ENCODE measurements around the gene EFNA3. TPM values are rescaled to one million over a fixed set of nuclear protein-coding genes. Genes with fewer than 3 reads are reported as not detected.

The EFNA3 gene
- total RNA-seq, 4 donors from 2014 or later, result 0.91 to 1.7 (median 1.7) TPM; not detected in 1

DNA sequence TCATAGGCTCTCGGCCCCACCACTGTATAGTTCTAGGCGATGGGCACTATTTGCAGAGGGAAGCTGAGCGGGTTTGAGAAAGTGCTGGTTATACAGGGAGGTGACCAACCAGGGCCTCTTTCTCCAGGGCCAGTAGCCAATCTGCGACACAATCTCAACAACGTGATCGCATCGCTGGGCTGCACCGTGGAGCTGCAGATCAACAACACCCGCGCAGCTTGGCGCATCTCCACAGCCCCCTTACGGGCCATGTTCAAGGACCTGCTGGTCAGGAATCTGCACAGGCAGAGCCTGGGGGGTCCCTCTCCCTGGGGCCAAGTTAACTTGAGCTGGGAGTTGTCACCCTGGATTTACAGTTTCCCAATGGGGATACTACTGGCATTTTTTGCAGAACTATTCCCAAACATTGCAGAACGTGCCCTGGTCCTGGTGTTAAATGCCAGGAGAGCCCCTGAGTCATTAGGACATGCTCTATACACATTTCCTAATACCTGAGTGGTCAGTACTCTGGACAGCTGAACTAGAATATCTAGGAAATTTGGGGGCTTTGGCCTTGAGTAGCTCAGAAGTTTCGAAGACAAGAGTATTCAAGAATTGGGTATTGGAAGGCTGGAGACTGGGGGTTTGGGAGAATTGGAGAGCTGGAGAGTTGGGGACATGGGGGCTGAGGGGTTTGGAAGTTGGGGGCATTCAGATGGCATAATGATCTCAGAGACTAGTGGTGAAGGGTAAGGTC is 38.1 kb upstream of the EFNA3 start:
- DNase-seq (ENCODE audit: extremely low spot score), result no peak
- WGBS, result 91% methylated on average over 14 of the region's 14 CpGs
- Histone ChIP-seq H3K4me1 (peaks cover 9 to 22% (median 21%) of the 10 kb centered on the region in 4 donors), H3K27me3 (no peaks in the 10 kb centered on the region), H3K36me3 (no peaks in the 10 kb centered on the region), H3K4me3 (no peak overlapping the region), H3K9me3 (no peaks in the 10 kb centered on the region), H3K27ac (replicated peaks in 1 of 4) (no peak overlapping the region)
- TF ChIP-seq POLR2AphosphoS5 (IDR thresholded peaks at IDR 0.05) (no peak), EP300 (IDR thresholded peaks at IDR 0.05) (no peak), POLR2A (IDR thresholded peaks at IDR 0.05; ENCODE audit: low read depth) (no peak)
- TF ChIP-seq, protein P1, sequence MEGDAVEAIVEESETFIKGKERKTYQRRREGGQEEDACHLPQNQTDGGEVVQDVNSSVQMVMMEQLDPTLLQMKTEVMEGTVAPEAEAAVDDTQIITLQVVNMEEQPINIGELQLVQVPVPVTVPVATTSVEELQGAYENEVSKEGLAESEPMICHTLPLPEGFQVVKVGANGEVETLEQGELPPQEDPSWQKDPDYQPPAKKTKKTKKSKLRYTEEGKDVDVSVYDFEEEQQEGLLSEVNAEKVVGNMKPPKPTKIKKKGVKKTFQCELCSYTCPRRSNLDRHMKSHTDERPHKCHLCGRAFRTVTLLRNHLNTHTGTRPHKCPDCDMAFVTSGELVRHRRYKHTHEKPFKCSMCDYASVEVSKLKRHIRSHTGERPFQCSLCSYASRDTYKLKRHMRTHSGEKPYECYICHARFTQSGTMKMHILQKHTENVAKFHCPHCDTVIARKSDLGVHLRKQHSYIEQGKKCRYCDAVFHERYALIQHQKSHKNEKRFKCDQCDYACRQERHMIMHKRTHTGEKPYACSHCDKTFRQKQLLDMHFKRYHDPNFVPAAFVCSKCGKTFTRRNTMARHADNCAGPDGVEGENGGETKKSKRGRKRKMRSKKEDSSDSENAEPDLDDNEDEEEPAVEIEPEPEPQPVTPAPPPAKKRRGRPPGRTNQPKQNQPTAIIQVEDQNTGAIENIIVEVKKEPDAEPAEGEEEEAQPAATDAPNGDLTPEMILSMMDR (IDR thresholded peaks at IDR 0.05), result no peak
- intact Hi-C loops (cut with DNase I), result no loop called here

DNA sequence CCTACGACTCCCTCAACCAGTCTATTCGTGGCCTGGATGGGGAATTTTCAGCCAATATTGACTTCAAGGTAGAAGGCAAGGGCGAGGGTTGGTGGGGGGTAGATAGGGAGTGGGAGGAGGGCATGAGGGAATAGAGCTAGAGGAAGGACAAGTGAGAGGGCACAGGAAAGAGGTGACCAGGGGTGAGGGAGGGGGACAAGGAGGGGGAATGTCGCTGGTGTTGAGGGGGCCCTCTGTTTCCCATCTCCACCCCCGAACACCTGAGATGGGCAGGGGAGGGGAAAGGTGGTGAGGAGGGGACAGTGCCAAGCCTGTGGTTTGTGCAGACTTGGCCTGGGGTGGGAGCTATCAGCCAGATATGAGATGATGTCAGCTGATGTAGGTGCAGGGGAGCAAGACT is 35.8 kb upstream of the EFNA3 start:
- no peaks in the 10 kb centered on the region for H3K9me3 ChIP-seq
- TF ChIP-seq POLR2A (IDR thresholded peaks at IDR 0.05; ENCODE audit: low read depth) (no peak), EP300 (IDR thresholded peaks at IDR 0.05) (no peak), POLR2AphosphoS5 (IDR thresholded peaks at IDR 0.05) (no peak)
- TF ChIP-seq, protein P1 (IDR thresholded peaks at IDR 0.05), result no peak
- no peaks in the 10 kb centered on the region for H3K27me3 ChIP-seq
- H3K27ac ChIP-seq (replicated peaks in 1 of 4), result no peak overlapping the region
- intact Hi-C loops (cut with DNase I), result no loop called here
- no peak for DNase-seq (ENCODE audit: extremely low spot score)
- peaks cover 9 to 22% (median 20%) of the 10 kb centered on the region in 4 donors for H3K4me1 ChIP-seq
- H3K36me3 ChIP-seq, result no peaks in the 10 kb centered on the region
- no peak overlapping the region for H3K4me3 ChIP-seq
- WGBS, result 85% methylated on average over 5 of the region's 5 CpGs

DNA sequence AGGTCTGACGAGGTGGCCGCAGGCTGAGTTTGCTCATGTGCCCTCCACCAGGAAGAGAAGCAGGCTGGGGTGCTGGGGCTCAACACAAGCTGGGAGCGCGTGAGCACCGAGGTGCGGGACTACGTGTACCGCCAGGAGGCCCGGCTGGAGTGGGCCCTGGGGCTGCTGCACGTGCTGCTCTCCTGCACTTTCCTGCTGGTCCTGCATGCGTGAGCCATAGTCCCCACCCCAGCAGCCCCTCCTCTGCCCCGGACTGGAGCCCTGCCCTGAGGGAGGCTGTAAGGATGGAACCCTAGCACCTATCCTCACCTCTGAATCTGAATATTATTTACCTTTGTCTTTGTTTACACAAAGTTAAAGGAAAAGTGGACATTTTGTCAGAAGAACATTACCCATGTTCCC is 35.3 kb upstream of the EFNA3 start:
- no peak overlapping the region for H3K4me3 ChIP-seq
- WGBS, result 82% methylated on average over 12 of the region's 12 CpGs
- no peak for DNase-seq (ENCODE audit: extremely low spot score)
- no peaks in the 10 kb centered on the region for H3K27me3 ChIP-seq
- TF ChIP-seq POLR2A (IDR thresholded peaks at IDR 0.05; ENCODE audit: low read depth), result no peak
- TF ChIP-seq, protein P1 (IDR thresholded peaks at IDR 0.05), result no peak
- TF ChIP-seq POLR2AphosphoS5 (IDR thresholded peaks at IDR 0.05), result no peak
- no peak for TF ChIP-seq EP300 (IDR thresholded peaks at IDR 0.05)
- H3K36me3 ChIP-seq, result no peaks in the 10 kb centered on the region
- H3K9me3 ChIP-seq, result no peaks in the 10 kb centered on the region
- H3K4me1 ChIP-seq, result peaks cover 9 to 22% (median 19%) of the 10 kb centered on the region in 4 donors
- no peak overlapping the region for H3K27ac ChIP-seq (replicated peaks in 1 of 4)
- intact Hi-C loops (cut with DNase I), result no loop called here

DNA sequence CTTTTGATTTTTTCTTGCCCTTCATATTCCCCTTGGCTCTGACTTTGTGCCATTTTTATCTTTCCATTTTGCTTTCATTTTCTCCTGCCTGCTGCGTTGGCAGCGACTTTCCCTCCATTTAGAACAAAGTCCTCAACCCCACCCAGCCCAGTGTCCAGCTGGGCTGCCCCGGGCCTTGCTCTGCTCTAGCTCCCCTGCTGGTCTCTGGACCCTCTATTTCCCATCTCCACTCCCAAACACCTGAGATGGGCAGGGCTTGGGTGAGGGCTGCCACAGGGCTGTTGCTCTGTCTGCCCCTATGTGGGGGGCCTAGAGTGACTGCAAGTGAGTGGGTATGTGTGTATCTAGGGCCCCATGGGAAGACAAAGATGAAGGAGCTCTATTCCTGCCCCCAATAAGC is 34.8 kb upstream of the EFNA3 start:
- Histone ChIP-seq H3K27ac (replicated peaks in 1 of 4) (no peak overlapping the region), H3K27me3 (no peaks in the 10 kb centered on the region), H3K4me3 (no peak overlapping the region), H3K4me1 (peaks cover 8 to 17% (median 14%) of the 10 kb centered on the region in 4 donors), H3K36me3 (no peaks in the 10 kb centered on the region), H3K9me3 (no peaks in the 10 kb centered on the region)
- WGBS, result 81% methylated on average over 3 of the region's 3 CpGs
- intact Hi-C loops (cut with DNase I), result loop anchor here (2.0 kb wide), 1 partner anchor 41 kb away; no protein-coding TSS in a partner anchor
- TF ChIP-seq POLR2AphosphoS5 (IDR thresholded peaks at IDR 0.05) (no peak), EP300 (IDR thresholded peaks at IDR 0.05) (no peak)
- DNase-seq (ENCODE audit: extremely low spot score), result no peak

DNA sequence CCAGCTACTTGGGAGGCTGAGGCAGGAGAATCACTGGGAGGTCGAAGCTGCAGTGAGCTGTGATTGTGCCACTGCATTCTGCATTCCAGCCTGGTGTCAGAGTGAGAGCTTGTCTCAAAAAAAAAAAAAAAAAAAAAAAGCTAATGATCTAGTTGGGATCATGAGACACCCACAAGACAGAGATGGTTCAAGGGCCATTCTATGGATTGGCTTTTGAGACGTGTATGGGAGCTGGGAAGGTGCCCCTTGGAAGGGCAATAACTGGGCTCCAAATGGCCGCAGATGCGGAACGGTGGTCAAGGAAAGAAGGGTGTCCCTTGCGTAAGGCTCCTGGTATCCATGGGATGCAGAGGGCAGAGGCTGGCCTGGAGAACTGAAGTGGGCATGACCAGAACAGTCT is 34.3 kb upstream of the EFNA3 start:
- Histone ChIP-seq H3K9me3 (no peaks in the 10 kb centered on the region), H3K4me1 (peaks cover 5 to 13% (median 11%) of the 10 kb centered on the region in 4 donors), H3K27me3 (no peaks in the 10 kb centered on the region), H3K36me3 (no peaks in the 10 kb centered on the region), H3K4me3 (no peak overlapping the region), H3K27ac (replicated peaks in 1 of 4) (no peak overlapping the region)
- intact Hi-C loops (cut with DNase I), result loop anchor here (2.0 kb wide), 1 partner anchor 40 kb away; no protein-coding TSS in a partner anchor
- TF ChIP-seq POLR2A (IDR thresholded peaks at IDR 0.05; ENCODE audit: low read depth) (no peak), POLR2AphosphoS5 (IDR thresholded peaks at IDR 0.05) (no peak), EP300 (IDR thresholded peaks at IDR 0.05) (no peak)
- TF ChIP-seq, protein P1 (IDR thresholded peaks at IDR 0.05), result no peak
- 95% methylated on average over 6 of the region's 6 CpGs for WGBS
- no peak for DNase-seq (ENCODE audit: extremely low spot score)

All from esophagus muscularis mucosa (tissue), 4 donors.